RWPE2 (cell line): Measurements from ENCODE around the gene KDM4C.
A peak's percentile ranks its signal among the peaks of the same experiment; 100 is the strongest.

Experiments
- ATAC-seq: fragments of 200-7000 bp; cut with Tn5 transposase; 3 replicates; pipeline ENCODE4 v1.9.1; 2021; ENCODE audit warnings: low read depth
- DNase-seq: peaks from one replicate; pipeline ENCODE4 v3.0.0-alpha.2; 2020; ENCODE audit warnings: low spot score
- H3K27ac ChIP-seq: fragments of 450-650 bp; 2 replicates; pipeline ENCODE4 v1.5.1; 2017; ENCODE audit warnings: mild to moderate bottlenecking; ENCODE audit not compliant: poor library complexity, severe bottlenecking
- H3K27me3 ChIP-seq: fragments of 250-450 bp; sonication (Bioruptor Pico); 2 replicates; pipeline ENCODE4 v1.5.1; 2021; ENCODE audit warnings: mild to moderate bottlenecking, moderate library complexity; ENCODE audit not compliant: insufficient read depth, poor library complexity, severe bottlenecking
- H3K36me3 ChIP-seq: fragments of 250-450 bp; sonication (Bioruptor Pico); 2 replicates; pipeline ENCODE4 v1.5.1; 2020; ENCODE audit warnings: low read depth, mild to moderate bottlenecking, moderate library complexity
- H3K4me1 ChIP-seq: fragments of 250-450 bp; sonication (Bioruptor Pico); 2 replicates; pipeline ENCODE4 v1.5.1; 2021; ENCODE audit warnings: mild to moderate bottlenecking, moderate library complexity; ENCODE audit not compliant: insufficient read depth, poor library complexity, severe bottlenecking
- H3K4me3 ChIP-seq: fragments of 250-450 bp; sonication (Bioruptor Pico); 2 replicates; pipeline ENCODE4 v1.5.1; 2021; ENCODE audit warnings: mild to moderate bottlenecking, moderate library complexity; ENCODE audit not compliant: severe bottlenecking
- H3K9me3 ChIP-seq: fragments of 250-450 bp; sonication (Bioruptor Pico); 2 replicates; pipeline ENCODE4 v1.5.1; 2021; ENCODE audit warnings: mild to moderate bottlenecking, moderate library complexity; ENCODE audit not compliant: severe bottlenecking
- CTCF ChIP-seq: fragments of 450-650 bp; IDR thresholded peaks from one replicate; pipeline ENCODE4 v1.5.1; 2017; ENCODE audit warnings: mild to moderate bottlenecking, moderate library complexity; ENCODE audit not compliant: poor library complexity, severe bottlenecking

The KDM4C gene

GRCh38 chr9:6902423-6902822 lies 144.7 kb downstream of the KDM4C start:
- H3K36me3 ChIP-seq, result no peaks in the 10 kb centered on the region
- no peaks in the 10 kb centered on the region for H3K9me3 ChIP-seq
- TF ChIP-seq CTCF, result no peak
- H3K4me3 ChIP-seq, result no peak overlapping the region
- no peak for DNase-seq
- H3K27me3 ChIP-seq, result no peaks in the 10 kb centered on the region
- peak; percentile 64 for ATAC-seq
- H3K27ac ChIP-seq, result no peak overlapping the region
- H3K4me1 ChIP-seq, result peaks cover 7% of the 10 kb centered on the region

GRCh38 chr9:6904371-6904770 lies 146.6 kb downstream of the KDM4C start:
- DNase-seq, result no peak
- no peak overlapping the region for H3K27ac ChIP-seq
- TF ChIP-seq CTCF, result no peak
- H3K4me1 ChIP-seq, result peaks cover 7% of the 10 kb centered on the region
- H3K36me3 ChIP-seq, result no peaks in the 10 kb centered on the region
- H3K4me3 ChIP-seq, result no peak overlapping the region
- no peaks in the 10 kb centered on the region for H3K9me3 ChIP-seq
- no peak for ATAC-seq
- no peaks in the 10 kb centered on the region for H3K27me3 ChIP-seq

GRCh38 chr9:6905850-6906375 lies 148.1 kb downstream of the KDM4C start:
- Histone ChIP-seq H3K4me1 (peaks cover 7% of the 10 kb centered on the region), H3K36me3 (no peaks in the 10 kb centered on the region), H3K27me3 (no peaks in the 10 kb centered on the region), H3K4me3 (no peak overlapping the region), H3K9me3 (no peaks in the 10 kb centered on the region), H3K27ac (no peak overlapping the region)
- TF ChIP-seq CTCF, result no peak
- no peak for DNase-seq
- no peak for ATAC-seq

GRCh38 chr9:6907772-6908381 lies 150.1 kb downstream of the KDM4C start:
- no peaks in the 10 kb centered on the region for H3K4me1 ChIP-seq

More at GRCh38 chr9:6907772-6908381, 150.1 kb downstream of the KDM4C start:
- no peak overlapping the region for H3K4me3 ChIP-seq
- H3K27me3 ChIP-seq, result no peaks in the 10 kb centered on the region
- no peak overlapping the region for H3K27ac ChIP-seq
- TF ChIP-seq CTCF, result peak; percentile 87
- no peak for DNase-seq
- H3K36me3 ChIP-seq, result no peaks in the 10 kb centered on the region
- ATAC-seq, result no peak
- H3K9me3 ChIP-seq, result no peaks in the 10 kb centered on the region
